CD14-positive monocyte (primary cell): Measurements from ENCODE around the gene RHOF. TPM values are rescaled to one million over a fixed set of nuclear protein-coding genes. Genes with fewer than 3 reads are reported as not detected.

ENCODE experiments used
- DNase-seq, 3 donors: peaks; one replicate each; pipeline ENCODE4 v3.0.0-alpha.2; 2011 to 2022
- H2AFZ ChIP-seq: 2 replicates; pipeline ENCODE4 v1.6.0; 2012; ENCODE audit warnings: mild to moderate bottlenecking, low read depth, low read length, inconsistent platforms; ENCODE audit not compliant: insufficient read depth, poor library complexity, severe bottlenecking
- H3K27ac ChIP-seq, 2 donors: 1 replicate in 1 of 2; 2 replicates in 1 of 2; pipeline ENCODE4 v1.5.1; 2012 to 2013; ENCODE audit warnings: low read length in 2 of 2, control low read depth in 1 of 2, inconsistent platforms in 1 of 2, low read depth in 1 of 2, mild to moderate bottlenecking in 1 of 2
- H3K27me3 ChIP-seq, 2 donors: one replicate each; pipeline versions ENCODE4 v1.6.0 to v1.6.1; 2011 to 2013; ENCODE audit warnings: low read length in 2 of 2; ENCODE audit not compliant: control insufficient read depth in 2 of 2, insufficient read depth in 2 of 2
- H3K36me3 ChIP-seq, 2 donors: replicated peaks in 1 of 2; 1 replicate in 1 of 2; 2 replicates in 1 of 2; pipeline versions ENCODE4 v1.5.1 to v1.6.1; 2012 to 2013; ENCODE audit warnings: low read length in 2 of 2, control low read depth in 1 of 2, inconsistent platforms in 1 of 2, mild to moderate bottlenecking in 1 of 2; ENCODE audit not compliant: insufficient read depth in 2 of 2, control insufficient read depth in 1 of 2
- H3K4me1 ChIP-seq, 2 donors: 1 replicate in 1 of 2; 2 replicates in 1 of 2; pipeline versions ENCODE4 v1.5.1 to v1.6.1; 2012 to 2013; ENCODE audit warnings: low read length in 2 of 2, control low read depth in 1 of 2, inconsistent platforms in 1 of 2, mild to moderate bottlenecking in 1 of 2, moderate library complexity in 1 of 2; ENCODE audit not compliant: insufficient read depth in 2 of 2, control insufficient read depth in 1 of 2
- H3K4me2 ChIP-seq: replicated peaks from 2 replicates; pipeline ENCODE3; 2012; ENCODE audit warnings: low read length, moderate library complexity, mild to moderate bottlenecking; ENCODE audit not compliant: poor library complexity, severe bottlenecking; ENCODE audit errors: extremely low read depth
- H3K4me3 ChIP-seq, 3 experiments: fragments of 200-600 bp in 1 of 3; sonication (generic) in 1 of 3; replicated peaks in 1 of 3; 1 replicate in 2 of 3; 2 replicates in 1 of 3; pipeline ENCODE4 v1.5.1; 2011 to 2013; ENCODE audit warnings: low read length in 3 of 3, mild to moderate bottlenecking in 3 of 3, control low read depth in 2 of 3, low read depth in 2 of 3, inconsistent platforms in 1 of 3, moderate library complexity in 1 of 3
- H3K79me2 ChIP-seq: 2 replicates; pipeline ENCODE4 v1.6.0; 2012; ENCODE audit warnings: mild to moderate bottlenecking, control low read depth, inconsistent platforms, low read length, moderate library complexity; ENCODE audit not compliant: insufficient read depth
- H3K9ac ChIP-seq: 2 replicates; pipeline ENCODE4 v1.6.0; 2017; ENCODE audit warnings: low read length, mild to moderate bottlenecking; ENCODE audit not compliant: insufficient read depth, poor library complexity, severe bottlenecking
- H3K9me3 ChIP-seq, 2 donors: replicated peaks in 1 of 2; 1 replicate in 1 of 2; 2 replicates in 1 of 2; pipeline versions ENCODE4 v1.5.1 to v1.6.1; 2012 to 2013; ENCODE audit warnings: low read length in 2 of 2, control low read depth in 1 of 2; ENCODE audit not compliant: control insufficient read depth in 1 of 2, insufficient read depth in 1 of 2
- H4K20me1 ChIP-seq: 2 replicates; pipeline ENCODE4 v1.6.0; 2012; ENCODE audit warnings: mild to moderate bottlenecking, low read length, control low read depth, moderate library complexity; ENCODE audit not compliant: insufficient read depth
- H3K27ac Mint-ChIP-seq, 7 donors: one replicate each; pipeline ENCODE4 v1.8.0; 2020; ENCODE audit warnings: mild to moderate bottlenecking in 7 of 7, mixed read lengths in 7 of 7, moderate library complexity in 6 of 7, inconsistent platforms in 2 of 7
- H3K27me3 Mint-ChIP-seq, 3 donors: one replicate each; pipeline ENCODE4 v1.8.0; 2021 to 2022; ENCODE audit warnings: low read depth in 3 of 3, mild to moderate bottlenecking in 3 of 3, mixed read lengths in 3 of 3, moderate library complexity in 3 of 3, inconsistent platforms in 1 of 3
- H3K36me3 Mint-ChIP-seq, 2 donors: one replicate each; pipeline ENCODE4 v1.8.0; 2020; ENCODE audit warnings: mixed read lengths in 2 of 2, inconsistent platforms in 1 of 2, mild to moderate bottlenecking in 1 of 2
- H3K4me1 Mint-ChIP-seq: one replicate; pipeline ENCODE4 v1.8.0; 2020; ENCODE audit warnings: mild to moderate bottlenecking, mixed read lengths
- H3K4me3 Mint-ChIP-seq, 2 donors: one replicate each; pipeline ENCODE4 v1.8.0; 2020; ENCODE audit warnings: mild to moderate bottlenecking in 2 of 2, mixed read lengths in 2 of 2, moderate library complexity in 1 of 2
- H3K9me3 Mint-ChIP-seq, 7 donors: one replicate each; pipeline ENCODE4 v1.8.0; 2020 to 2022; ENCODE audit warnings: mixed read lengths in 7 of 7, mild to moderate bottlenecking in 6 of 7, moderate library complexity in 6 of 7, inconsistent platforms in 2 of 7
- CTCF ChIP-seq: fragments of 200-600 bp; IDR thresholded peaks from one replicate; pipeline ENCODE4 v1.8.0; 2022; ENCODE audit warnings: antibody characterized with exemption, mild to moderate bottlenecking
- WGBS: methylation state at CpG from one replicate; pipeline ENCODE4 v1.1.5; 2013; ENCODE audit warnings: missing lambda C conversion rate; ENCODE audit not compliant: insufficient coverage; 5-methylcytosine and 5-hydroxymethylcytosine counted together
- intact Hi-C, 2 donors: fragments of 100-400 bp; cut with micrococcal nuclease; formaldehyde crosslinking; loops; one replicate each; pipeline versions ENCODE4 v1.15.0 to v1.15.1; 2023
- polyA plus RNA-seq, 3 donors: library from polyadenylated mRNA; depleted of rRNA in 1 of 3; unstranded in 2 of 3; stranded (reverse) in 1 of 3; fragments of 300-500 nt in 2 of 3; fragments of >200 nt in 1 of 3; fragmentation: Illumina TruSeq in 2 of 3; gene quantifications; 1 replicate in 2 of 3; 2 replicates in 1 of 3; pipeline ENCODE4 v1.2.3, GENCODE V29; 2012 to 2021

Gene RHOF
- polyA plus RNA-seq, 3 donors, result 7.1 to 25.9 (median 13.6) TPM

GRCh38 chr12:121829250-121829918 lies 35.9 kb upstream of the RHOF start:
- H3K79me2 ChIP-seq, result peaks cover 10% of the 10 kb centered on the region
- H3K4me3 ChIP-seq, result no peak overlapping the region
- WGBS, result 95% methylated on average over 5 of the region's 7 CpGs
- H3K9me3 ChIP-seq, result no peaks in the 10 kb centered on the region
- no peak overlapping the region for H3K9ac ChIP-seq
- no peaks in the 10 kb centered on the region for H3K27me3 ChIP-seq
- Mint-ChIP-seq H3K36me3 (peaks cover 69 to 84% of the 10 kb centered on the region in 2 donors), H3K27ac (peak overlapping the region in 6 of 7 donors; percentile 3 to 69 (median 56)), H3K4me3 (no peak overlapping the region), H3K27me3 (peaks cover 0 to 3% (median 0%) of the 10 kb centered on the region in 3 donors), H3K9me3 (no peaks in the 10 kb centered on the region), H3K4me1 (peaks cover 21% of the 10 kb centered on the region)
- no peak overlapping the region for H3K4me2 ChIP-seq
- DNase-seq, result no peak
- H3K27ac ChIP-seq, result no peak overlapping the region
- peaks cover 84% of the 10 kb centered on the region for H4K20me1 ChIP-seq
- peaks cover 12 to 17% of the 10 kb centered on the region in 2 donors for H3K4me1 ChIP-seq
- H3K36me3 ChIP-seq, result peaks cover 70 to 84% of the 10 kb centered on the region in 2 donors
- H2AFZ ChIP-seq, result no peak overlapping the region
- no peak for TF ChIP-seq CTCF
- intact Hi-C loops, result no loop called here

- Mint-ChIP-seq H3K27me3 (peaks cover 0 to 3% (median 0%) of the 10 kb centered on the region in 3 donors), H3K4me3 (no peak overlapping the region), H3K27ac (peak overlapping the region in 6 of 7 donors; percentile 3 to 77 (median 46)), H3K9me3 (no peaks in the 10 kb centered on the region), H3K4me1 (peaks cover 18% of the 10 kb centered on the region), H3K36me3 (peaks cover 73 to 90% of the 10 kb centered on the region in 2 donors)
- no peak overlapping the region for H3K4me2 ChIP-seq
- intact Hi-C loops, result no loop called here
- peaks cover 12 to 17% of the 10 kb centered on the region in 2 donors for H3K4me1 ChIP-seq
- no peaks in the 10 kb centered on the region for H3K27me3 ChIP-seq
- no peak for DNase-seq
- H3K9me3 ChIP-seq, result no peaks in the 10 kb centered on the region
- WGBS, result 97% methylated on average over 9 of the region's 9 CpGs
- peaks cover 12% of the 10 kb centered on the region for H3K79me2 ChIP-seq
- no peak overlapping the region for H3K4me3 ChIP-seq
- H4K20me1 ChIP-seq, result peaks cover 89% of the 10 kb centered on the region
- peaks cover 74 to 89% of the 10 kb centered on the region in 2 donors for H3K36me3 ChIP-seq
- H3K9ac ChIP-seq, result no peak overlapping the region
- no peak overlapping the region for H2AFZ ChIP-seq
- peak overlapping the region in 1 of 2 donors; percentile 2 for H3K27ac ChIP-seq
- TF ChIP-seq CTCF, result no peak
Measured at GRCh38 chr12:121828826-121829225, 35.3 kb upstream of the RHOF start.
